Renal pelvis (tissue), 4 donors: ENCODE measurements around the gene TBCC. TPM values are rescaled to one million over a fixed set of nuclear protein-coding genes. Genes with fewer than 3 reads are reported as not detected.
"Not testable (repeated sequence)": the region's sequence is repeated elsewhere in the genome, so short reads cannot be mapped to it uniquely, and the experiment has no call there.

Source experiments
- DNase-seq: peaks from one replicate; pipeline ENCODE4 v3.0.0-alpha.2; 2013
- polyA plus RNA-seq, 3 donors: library from polyadenylated mRNA; unstranded; fragments of 120-200 nt; gene quantifications; one replicate each; pipeline ENCODE4 v1.2.1, GENCODE V29; 2013; ENCODE audit not compliant: insufficient read length in 3 of 3

Gene TBCC
- polyA plus RNA-seq, 3 donors: 24.3 to 26.1 (median 24.6) TPM

DNA sequence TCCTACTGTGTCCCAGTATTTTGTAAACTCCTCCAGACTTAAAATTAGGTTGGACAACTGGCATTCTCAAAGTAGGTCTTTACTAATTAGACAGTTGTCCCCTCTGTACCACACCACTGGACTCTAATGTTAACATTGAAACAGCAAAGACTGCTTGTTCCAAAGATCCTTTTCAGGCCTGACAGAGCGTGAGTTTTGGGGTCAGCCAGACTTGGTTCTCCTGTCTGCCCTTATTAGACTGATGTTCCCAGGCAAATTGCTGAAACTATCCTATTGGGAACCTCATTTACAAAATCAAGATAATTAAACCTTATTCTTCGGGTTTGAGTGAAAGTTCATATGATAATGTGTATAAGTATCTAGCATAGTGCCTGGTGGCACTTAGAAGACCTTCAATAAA lies 32.2 kb upstream of the TBCC start:
- DNase-seq: no peak

DNA sequence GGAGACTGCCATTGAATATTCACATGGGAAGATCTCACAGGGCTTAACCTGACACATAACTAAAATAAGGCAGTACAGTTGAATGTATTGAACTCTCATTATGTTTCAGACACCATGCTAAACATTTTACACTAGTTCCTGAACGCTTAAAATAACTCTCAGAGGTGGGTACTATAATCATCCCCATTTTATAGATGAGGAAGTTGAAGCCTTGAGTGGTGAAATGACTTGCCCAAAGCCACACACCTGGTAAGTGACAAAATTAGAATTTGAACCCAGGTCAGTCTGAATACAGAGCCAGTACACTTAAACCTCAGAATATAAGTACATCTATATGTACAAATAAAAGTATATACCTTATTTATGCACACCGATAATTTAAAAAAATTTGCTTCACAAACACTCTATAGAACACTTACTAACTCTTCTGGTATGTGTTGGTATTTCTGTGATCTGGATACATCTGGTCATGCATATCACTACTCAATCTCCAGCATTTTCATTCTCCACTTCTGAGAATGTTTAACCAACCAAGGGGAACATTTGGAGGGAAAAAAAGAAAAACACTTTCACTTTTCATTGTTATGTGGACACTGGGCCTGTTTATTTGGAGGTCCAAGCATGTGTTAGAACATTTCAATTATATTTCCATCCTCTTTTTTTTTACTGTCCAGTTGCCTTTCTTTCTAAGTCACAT lies 31.4 kb upstream of the TBCC start:
- no peak for DNase-seq

DNA sequence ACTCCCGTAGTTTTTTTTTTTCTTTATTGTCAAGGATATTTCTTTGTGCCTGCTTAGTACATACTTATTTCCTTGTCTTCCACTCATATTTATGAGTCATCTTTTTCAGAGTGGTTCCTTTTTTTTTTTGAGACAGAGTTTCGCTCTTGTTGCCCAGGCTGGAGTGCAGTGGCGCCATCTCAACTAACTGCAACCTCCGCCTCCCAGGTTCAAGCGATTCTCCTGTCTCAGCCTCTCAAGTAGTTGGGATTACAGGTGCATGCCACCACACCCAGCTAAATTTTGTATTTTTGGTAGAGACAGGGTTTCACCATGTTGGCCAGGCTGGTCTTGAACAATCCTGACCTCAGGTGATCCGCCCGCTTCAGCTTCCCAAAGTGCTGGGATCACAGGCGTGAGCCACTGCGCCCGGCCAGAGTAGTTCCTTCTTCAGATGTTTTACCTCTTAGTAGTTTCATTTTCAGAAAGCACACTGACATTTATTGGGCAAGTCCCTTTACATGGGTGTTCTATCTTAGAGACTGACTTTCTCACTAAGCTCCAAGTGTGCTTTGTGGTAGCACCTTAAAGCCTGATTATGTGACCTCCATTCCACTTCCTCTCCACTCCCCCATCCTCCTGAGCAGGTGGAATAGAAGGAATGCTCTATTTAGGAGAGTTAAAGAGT lies 29.1 kb upstream of the TBCC start:
- not testable (repeated sequence) for DNase-seq

DNA sequence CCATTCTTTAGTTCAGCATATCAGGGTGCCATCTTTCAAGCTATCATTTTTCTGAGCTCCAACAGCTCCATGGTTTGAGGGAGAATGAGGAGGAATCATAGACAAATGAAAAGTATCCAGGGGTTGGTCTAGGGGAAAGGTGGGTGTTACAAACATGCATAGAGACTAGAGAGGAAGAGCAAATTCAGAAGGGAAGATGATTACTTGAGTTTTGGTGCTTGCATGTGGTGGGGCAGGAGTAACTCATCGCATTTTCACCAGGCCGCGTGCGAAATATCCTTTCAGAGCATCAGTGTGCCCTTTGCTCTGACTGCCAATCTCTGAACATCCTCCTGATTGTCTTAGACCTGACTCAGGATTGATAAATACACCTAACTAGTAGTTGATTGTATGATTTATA lies 28.3 kb upstream of the TBCC start:
- no peak for DNase-seq

DNA sequence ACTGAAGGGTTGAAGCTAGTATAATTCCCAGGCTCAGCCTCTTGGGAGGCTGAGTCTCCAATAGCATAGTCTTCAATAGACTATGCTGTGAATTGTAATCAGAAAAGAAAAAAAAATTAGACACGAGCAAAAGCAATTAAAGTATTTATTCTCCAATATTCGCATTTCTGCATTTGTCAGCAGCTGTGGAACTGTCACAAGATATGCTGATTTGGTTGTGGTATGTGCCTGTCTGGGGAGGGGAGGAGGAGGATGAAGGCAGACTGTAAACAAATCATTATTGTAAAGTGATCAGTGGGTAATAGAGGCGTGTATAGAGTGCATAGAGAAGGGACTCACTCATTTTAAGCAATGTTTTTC lies 25.8 kb upstream of the TBCC start:
- DNase-seq: no peak

DNA sequence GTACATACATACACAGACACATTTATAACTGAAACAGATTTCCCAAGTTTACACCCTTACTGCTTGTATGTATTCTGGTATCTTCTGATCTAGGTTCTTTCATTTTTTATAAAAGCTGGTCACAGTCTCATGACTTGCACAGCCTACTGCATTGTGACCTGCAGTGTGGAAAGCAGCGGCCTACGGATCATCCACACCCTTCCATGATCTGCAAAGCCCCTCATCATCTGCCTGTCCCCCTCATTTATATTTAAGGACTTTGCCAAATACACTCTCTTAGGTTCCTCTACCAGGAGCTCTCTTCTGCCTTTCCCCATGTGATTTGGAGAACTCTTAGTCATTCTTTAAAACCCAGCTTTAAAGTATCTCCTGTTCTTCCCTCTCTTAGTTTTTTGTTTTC lies 23.9 kb upstream of the TBCC start:
- no peak for DNase-seq

DNA sequence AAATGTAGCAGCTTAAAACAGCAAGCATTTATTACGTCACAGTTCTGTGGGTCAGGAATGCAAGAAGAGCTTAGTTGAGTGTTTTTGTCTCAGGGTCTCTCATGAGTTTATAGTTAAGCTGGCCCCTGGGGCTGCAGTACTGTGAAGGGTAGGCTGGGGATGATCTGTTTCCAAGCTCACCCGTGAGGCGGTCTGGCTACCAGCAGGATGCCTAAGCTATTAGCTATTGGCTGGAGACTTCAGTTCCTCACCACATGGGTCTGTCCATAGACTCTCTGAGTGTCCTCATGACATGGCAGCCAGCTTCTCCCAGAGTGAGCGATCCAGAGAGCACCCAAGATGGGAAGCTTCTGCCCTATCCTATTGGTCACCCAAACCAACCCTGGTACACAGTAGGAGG lies 23.1 kb upstream of the TBCC start:
- DNase-seq: no peak

DNA sequence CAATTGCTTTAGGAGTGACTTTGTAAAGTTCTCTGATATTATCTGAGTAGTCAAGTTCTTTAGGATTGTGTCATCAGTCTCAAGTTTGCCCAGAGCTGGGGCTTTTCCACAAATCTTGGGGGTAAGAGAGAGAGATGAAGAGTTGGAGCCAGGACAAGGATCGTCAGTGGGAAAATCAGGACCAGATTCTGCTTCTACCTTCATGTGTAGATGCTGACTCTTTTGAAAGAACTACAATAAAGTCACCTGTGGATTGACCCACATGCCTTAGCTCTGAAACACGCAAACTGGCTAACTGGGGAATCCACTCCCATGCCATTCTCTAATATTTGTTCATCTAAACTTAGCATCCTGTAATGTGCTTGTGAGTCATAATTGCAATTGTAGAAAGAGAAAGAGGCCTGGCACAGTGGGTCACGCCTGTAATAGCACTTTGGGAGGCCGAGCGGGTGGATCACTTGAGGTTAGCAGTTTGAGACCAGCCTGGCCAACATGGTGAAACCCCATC lies 20.3 kb upstream of the TBCC start:
- no peak for DNase-seq

DNA sequence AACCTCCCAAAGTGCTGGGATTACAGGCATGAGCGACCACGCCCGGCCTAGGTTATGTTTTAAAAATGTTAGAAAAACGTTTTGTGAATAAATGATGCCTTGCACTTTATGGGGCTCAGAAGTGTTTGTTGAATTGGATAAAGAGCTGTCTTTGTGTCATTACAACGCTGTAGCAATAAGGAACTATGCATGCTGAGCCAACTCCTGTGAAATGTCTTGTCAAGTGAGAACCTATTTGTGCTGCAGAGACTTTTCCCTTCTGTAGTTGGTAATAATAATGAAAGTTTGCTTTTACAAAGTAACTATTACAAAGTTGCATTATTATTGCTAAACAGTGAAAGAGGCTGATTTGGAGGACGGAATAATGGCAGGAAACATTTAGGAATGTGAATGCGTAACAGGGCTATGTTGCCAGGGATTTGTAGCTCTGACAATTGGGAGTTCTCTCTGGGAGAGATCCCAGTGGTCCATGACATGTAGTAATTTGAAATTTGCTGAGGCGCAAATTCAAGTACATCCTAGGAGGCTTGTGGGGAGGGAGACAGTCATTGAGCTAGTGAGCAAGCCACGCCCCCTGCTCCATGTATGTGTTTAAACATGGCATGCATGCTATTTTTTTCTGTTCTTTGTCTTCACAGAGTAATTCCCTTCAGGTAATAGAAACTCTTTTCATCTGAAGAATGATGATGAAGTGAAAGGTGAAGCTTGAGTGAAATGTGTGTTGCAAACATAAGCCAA lies 19.2 kb upstream of the TBCC start:
- no peak for DNase-seq

DNA sequence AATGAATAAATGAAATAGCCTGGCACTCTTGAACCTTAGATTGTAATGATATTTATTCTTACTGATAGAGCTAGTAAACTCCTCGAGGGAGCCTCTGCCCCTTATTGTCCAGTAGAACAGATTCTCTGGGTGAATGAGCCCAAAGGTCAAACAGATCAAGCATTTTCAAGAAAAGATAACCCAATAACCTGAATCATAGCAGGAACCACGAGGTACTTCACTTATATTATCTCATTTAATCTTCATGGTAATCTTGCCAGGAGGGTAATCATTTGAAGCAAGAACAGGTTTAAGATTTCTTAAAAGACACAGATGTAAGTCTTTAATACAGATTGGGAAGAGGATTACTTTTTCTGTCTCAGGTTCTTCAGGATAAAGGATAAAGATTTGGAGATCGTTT lies 17.0 kb upstream of the TBCC start:
- DNase-seq: no peak

DNA sequence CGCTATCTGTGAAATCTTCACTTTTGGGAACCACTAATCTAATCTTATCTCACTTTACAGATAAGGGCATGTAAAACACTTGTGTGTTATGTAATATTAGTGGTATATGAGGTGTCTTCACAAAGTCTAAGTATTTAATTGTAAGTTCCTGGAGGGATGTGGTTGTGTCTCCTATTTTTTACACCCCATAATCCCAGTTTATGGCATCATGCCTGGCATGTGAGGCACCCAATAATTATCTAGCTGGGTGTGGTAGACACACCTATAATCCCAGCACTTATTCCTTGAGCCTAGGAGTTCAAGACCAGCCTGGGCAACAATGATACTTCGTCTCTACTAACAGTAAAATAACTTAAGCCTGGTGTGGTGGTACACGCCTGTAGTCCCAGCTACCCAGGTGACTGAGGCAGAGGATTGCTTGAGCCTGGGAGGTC lies 16.5 kb upstream of the TBCC start:
- DNase-seq: no peak

DNA sequence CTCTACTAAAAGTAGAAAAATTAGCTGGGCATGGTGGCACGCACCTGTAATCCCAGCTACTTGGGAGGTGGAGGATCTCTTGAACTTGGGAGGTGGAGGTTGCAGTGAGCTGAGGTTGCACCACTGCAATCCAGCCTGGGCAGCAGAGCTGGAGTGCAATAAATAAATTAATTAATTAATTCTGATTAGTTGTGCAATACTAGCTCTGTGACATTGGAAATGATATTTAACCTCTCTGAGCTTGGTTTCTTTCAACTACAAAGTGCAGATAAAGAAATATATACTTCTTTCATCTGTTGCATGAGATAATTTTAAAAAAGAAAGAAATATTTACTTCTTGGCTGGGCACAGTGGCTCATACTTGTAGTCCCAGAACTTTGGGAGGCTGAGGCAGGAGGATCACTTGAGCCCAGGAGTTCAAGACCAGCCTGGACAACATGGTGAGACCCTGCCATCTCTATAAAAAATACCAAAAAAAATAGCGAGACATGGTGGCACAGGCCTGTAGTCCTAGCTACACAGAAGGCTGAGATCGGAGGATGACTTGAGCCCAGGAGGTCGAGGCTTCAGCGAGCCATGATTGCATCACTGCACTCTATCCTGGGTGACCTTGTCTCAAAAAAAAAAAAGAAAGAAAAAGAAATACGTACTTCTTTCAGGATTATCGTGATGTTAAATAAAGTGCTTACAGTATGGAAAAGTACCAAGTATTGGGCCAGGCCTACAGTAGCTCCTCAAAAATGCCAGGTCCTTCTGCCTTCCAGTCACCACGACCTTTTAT lies 15.6 kb upstream of the TBCC start:
- no peak for DNase-seq

DNA sequence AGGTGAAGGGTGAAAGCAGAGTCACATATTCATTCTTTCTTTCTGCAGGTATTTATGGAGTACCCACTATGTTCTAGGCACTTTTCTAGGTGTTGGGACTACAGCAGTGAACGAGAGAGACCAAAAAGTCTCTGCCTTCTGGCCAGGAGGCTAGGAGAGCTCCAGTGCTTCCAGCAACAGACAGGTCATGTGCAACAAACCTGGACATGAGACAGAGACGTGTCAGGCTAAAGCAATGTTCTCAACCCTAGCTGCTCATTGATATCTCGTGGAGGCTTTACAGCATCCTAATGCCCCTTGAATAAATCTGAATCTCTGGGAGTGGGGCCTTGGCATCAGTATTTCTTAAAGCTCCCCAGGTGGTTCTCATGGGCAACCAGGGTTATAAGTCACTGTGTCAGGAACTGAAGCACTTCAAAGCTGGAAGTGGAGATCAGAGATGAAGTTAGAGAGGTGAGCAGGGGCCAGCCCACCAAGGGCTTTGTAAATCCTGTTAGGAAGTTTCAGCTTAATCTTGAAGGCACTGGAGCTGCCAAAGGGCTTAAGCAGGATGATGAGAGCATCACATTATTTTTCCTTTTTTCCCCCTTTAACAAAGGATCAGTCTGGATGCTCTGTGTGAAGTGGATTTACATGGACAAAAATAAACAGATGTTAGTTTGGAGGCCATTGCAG lies 13.0 kb upstream of the TBCC start:
- no peak for DNase-seq

DNA sequence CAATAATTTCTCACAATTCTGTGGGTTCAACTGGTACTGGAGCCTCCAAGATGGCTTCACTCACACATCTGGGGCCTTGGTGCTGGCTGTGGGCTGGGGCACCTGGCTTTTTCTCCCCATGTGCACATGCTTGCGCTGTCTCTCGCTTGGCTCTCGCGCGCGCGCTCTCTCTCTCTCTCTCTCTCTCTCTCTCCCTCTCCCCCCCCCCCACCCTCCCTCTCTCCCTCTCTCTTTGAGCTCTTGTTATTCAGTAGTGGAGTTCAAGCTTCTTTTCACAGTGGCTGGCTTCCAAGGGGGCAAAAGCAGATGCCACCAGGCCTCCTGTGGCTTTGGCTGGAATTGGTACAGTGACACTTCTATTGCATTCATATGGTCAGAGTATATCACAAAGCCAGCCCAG lies 10.8 kb upstream of the TBCC start:
- DNase-seq: no peak

DNA sequence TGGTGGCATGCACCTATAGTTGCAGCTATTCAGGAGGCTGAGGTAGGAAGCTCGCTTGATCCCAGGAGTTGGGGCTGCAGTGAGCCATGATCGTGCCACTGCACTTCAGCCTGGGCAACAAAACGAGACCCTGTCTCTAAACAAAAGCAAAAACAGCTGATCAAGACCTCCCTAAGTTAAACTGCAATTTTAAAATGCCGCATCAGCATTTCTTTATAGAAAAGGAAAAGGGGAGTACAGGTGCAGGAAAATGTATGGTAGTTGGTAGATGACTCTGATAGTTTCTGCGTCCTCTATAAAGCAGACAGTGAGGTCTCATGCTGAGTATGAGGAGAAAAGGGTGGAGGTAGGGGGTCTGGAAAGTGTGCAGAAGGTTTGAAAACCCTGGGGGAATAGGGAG lies 8.9 kb upstream of the TBCC start:
- DNase-seq: no peak

DNA sequence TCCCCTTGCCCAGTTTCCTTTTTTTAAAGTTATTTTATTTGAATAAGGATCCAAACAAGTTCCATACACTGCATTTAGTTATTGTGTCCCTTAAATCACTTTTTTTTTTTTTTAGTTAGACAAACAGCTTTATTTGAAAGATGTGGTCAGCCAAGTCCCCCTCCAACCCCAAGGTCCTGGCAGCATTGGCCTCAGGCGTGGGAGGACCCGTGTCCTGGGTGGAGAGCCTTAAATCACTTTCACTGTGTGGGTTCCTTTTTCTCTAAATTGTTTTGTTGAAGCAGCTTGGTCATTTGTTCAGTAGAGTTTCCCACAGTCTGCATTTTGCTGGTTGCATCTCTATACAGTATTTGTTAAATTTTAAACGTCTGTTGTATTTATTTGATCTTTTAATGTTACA lies 5.2 kb upstream of the TBCC start:
- DNase-seq: peak; percentile 67

DNA sequence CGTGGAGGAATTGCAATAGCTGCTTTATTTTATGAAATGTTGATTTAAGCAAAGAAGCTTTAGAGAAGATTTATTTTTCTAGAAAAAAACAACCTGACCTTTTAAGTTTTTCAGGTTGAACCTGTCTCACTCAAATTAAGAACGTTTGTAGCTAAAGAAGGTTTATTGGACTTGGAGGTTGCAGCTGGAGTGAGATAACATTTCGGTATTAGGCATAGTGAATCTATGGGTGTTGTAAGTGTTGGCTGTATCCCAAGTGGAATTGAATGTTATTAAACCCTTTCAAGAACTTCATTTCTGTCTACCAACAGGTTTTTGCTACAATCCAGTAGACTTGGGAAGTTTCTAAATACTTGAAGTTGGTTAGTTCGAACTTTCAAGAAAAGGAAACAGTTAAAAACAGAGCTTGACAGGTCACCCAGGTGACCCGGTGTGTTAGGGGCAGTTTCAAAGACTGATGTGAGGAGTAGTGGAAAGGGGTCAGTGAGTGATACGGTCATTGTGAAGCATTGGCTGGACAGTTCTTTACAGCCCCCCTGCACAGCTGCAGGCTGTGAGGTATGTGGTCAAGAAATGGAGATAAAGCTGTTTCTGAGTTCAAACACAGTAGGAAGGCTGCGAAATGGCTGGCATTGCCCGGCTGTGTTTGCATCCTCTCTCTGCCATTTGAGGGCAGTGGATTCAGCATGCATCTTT lies 2.4 kb upstream of the TBCC start:
- no peak for DNase-seq

DNA sequence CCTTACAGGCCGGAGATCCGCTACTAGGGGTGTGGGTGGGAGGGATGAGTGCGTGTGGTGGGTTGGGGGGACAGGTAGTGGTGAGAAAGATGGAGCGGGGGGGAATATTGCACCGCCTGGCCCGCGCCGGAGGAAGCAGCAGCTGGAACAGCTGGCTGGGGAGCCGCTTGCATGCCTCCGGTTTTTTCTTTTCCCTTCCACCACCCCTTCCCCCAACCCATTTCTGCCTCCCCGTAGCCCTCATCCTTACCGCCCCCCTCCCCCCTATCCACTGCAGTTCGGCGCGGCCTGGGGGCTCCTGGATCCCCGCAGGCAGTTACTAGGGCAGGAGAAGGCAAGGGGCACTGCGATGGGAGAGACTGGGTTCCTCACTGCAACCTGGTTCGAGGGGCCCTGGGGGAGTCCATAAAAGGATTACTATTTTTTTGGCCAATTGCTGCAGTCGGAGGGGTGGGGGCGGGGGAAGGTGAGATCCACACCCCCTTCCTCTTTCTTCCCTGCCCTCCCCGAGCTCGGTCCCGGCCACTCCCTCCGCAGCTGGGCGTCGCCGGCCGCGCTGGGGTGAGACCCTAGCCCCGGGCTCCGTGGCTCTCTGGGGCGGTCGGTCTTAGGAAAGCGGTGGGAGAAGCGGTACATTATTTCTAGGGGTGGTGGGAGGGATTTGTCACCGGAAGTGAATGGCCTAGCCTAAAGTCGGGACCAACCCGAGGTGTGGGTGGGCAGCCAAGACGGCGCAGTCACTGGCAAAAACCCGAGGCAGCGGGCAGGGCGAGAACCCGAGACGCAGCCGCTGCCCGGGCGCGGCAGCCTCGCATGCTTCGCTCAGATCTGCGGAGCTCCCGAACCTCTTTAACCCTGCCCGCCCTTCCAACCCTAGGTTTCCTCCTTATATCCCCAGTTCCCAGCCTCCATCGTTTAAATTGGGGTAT lies 824 bp upstream of the TBCC start:
- peak; percentile 84 for DNase-seq

DNA sequence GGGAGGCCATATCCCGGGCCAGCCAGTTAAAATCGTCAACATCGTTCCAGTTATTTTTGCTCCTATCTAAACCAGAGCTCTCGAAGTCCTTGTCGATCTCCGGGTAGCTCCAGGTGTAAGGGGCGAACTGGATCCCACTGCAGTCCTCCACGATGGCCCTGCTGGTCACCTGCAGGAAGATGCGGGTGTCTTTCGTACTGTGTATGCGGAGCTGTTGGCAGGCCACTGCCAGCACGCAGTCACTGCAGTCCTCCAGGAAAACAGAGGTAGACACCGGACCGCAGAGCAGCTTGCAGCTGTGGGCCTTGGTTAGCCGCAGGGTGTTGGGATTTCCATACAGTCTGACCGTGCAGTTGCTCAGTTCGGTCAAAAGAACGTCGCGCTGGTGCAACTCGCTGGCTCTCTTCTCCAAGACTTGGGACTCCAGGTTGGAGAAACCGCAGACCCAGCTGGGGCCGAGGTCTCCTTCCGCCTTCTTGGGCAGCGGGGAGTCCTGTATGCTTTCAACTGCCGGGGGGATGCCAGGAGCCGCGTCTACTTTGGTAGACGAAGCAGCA lies 742 bp downstream of the TBCC start:
- DNase-seq: no peak
